Large intestine (tissue), 3 donors: ENCODE results near the gene DTNBP1. TPM values are rescaled to one million over a fixed set of nuclear protein-coding genes. Genes with fewer than 3 reads are reported as not detected.
A peak's percentile ranks its signal among the peaks of the same experiment; 100 is the strongest.

Experiments
- DNase-seq, 2 donors: peaks; one replicate each; pipeline versions ENCODE4 v3.0.0 to v3.0.0-alpha.2; 2013
- H3K27ac ChIP-seq: one replicate; pipeline ENCODE4 v1.5.1; 2013; ENCODE audit warnings: low read length
- H3K27me3 ChIP-seq: 2 replicates; pipeline ENCODE4 v1.6.1; 2013; ENCODE audit warnings: low read length; ENCODE audit not compliant: control insufficient read depth, insufficient read depth
- H3K36me3 ChIP-seq: 2 replicates; pipeline ENCODE4 v1.6.1; 2013; ENCODE audit warnings: low read length; ENCODE audit not compliant: control insufficient read depth, insufficient read depth
- H3K4me1 ChIP-seq: one replicate; pipeline ENCODE4 v1.6.1; 2013; ENCODE audit warnings: low read length; ENCODE audit not compliant: control insufficient read depth, insufficient read depth
- H3K4me3 ChIP-seq: one replicate; pipeline ENCODE4 v1.5.1; 2013; ENCODE audit warnings: low read length
- H3K9me3 ChIP-seq: one replicate; pipeline ENCODE4 v1.6.1; 2013; ENCODE audit warnings: mild to moderate bottlenecking, low read depth, low read length, moderate library complexity; ENCODE audit not compliant: control insufficient read depth
- WGBS: methylation state at CpG from one replicate; pipeline ENCODE4 v1.1.5; 2013; ENCODE audit warnings: low lambda C conversion rate; ENCODE audit not compliant: insufficient coverage; 5-methylcytosine and 5-hydroxymethylcytosine counted together
- polyA plus RNA-seq: library from polyadenylated mRNA; unstranded; fragments of 120-200 nt; gene quantifications from one replicate; pipeline ENCODE4 v1.2.1, GENCODE V29; 2013

Gene DTNBP1
- polyA plus RNA-seq, 1 donor = 20.9 TPM

DNA sequence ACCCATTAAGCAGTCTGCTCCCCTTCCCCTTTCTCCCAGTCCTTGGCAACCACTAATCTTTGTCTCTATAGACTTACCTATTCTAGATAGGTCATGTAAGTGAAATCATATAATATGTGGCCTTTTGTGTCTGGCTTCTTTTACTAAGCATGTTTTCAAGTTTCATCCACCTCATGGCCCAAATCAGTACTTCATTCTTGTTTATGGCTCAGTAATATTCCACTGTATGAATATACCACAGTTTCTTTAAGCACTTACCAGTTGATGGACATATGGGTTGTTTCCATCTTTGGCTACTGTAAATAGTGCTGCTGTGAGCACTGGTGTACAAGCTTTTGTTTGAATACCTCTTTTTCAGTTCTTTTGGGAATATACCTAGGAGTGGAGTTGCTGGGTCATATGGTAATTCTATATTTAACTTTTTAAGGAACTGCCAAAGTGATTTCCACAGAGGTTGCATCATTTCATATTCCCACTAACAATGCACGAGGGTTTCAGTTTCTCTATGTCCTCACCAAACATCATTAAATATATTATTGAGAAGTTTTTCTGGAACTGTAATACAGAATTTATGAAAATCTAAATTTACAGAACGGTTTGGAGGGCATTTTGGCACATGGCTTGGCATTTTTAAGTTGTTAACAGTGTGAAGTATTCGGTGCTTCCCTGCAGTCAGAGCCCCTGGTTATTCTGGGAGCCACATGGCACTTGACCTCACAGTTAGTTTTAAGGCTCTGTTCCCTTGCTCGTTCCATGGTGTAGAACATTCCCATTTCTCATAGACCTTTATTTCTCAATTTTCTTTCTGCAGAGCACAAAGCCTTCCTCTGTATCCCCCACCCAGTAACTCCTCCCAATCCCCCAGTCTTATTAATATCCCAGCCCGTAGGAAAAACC is 27.0 kb upstream of the DTNBP1 start:
- WGBS = 100% methylated on average over 1 of the region's 5 CpGs
- Histone ChIP-seq H3K4me1 (peaks cover 29% of the 10 kb centered on the region), H3K27ac (peak overlapping the region; percentile 76), H3K4me3 (no peak overlapping the region), H3K36me3 (no peaks in the 10 kb centered on the region), H3K9me3 (no peaks in the 10 kb centered on the region), H3K27me3 (no peaks in the 10 kb centered on the region)
- DNase-seq = peak in 1 of 2 donors; percentile 16

DNA sequence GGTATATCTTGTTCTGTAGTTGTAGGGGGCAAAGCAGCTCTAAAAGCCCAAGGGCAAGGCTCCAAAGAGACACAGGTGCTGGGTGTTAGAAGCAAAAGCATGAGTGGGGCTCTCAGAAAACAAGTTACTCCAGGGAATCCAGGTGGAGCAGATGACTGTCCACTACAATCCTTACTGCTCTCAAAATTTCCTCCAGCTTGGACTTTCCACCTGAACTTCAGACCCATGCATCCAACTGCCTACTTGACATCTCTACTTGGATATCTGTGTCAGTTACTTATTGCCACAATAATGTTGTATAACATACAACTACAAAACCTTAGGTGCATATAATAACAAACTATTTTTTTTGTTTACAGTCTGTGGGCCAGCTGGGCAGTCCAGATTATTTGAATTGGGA is 22.8 kb upstream of the DTNBP1 start:
- no peaks in the 10 kb centered on the region for H3K27me3 ChIP-seq
- H3K36me3 ChIP-seq = no peaks in the 10 kb centered on the region
- H3K27ac ChIP-seq = peak overlapping the region; percentile 64
- peaks cover 42% of the 10 kb centered on the region for H3K4me1 ChIP-seq
- H3K4me3 ChIP-seq = no peak overlapping the region
- DNase-seq = peak; percentile 66 to 81
- no peaks in the 10 kb centered on the region for H3K9me3 ChIP-seq

DNA sequence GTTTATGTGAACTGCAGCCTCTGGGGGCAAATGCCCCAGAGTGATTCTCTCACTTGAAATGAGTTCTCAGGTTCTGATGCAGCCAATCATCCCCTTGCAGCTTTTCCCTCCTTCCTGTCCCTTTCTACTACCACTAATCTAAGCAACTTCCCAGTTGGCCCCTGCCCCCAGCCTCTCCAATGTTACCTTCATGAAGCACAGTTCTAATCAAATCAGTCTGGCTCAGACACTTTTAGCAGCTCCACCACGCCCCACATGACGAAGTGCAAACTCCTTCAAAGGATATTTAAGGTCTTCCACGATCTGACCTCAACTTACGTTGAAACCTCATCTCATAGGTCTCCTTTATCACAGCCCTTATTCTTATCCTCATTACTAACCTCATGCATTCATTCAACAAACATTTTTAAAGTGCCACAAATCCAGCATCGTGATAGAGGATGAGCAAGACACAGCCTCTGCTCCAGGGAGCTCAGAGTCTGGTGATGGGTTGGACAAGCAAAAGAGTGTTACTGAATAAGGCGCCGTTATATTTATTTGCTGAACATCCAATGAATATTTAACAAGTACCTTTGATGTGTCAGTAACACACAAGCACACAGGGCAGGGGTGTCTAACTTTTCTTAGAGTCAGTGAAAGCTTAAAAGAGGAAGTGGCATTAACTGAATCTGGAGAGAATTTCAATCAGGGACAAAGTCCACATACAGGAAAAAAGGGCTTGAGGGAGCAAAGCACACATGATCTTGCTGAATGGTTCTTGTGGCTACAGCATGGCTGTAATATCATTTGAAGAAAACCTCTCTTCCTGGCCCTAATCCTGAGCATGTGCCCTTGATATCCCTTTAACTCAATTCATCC is 20.4 kb upstream of the DTNBP1 start:
- H3K4me1 ChIP-seq = peaks cover 35% of the 10 kb centered on the region
- H3K4me3 ChIP-seq = no peak overlapping the region
- H3K9me3 ChIP-seq = no peaks in the 10 kb centered on the region
- no peaks in the 10 kb centered on the region for H3K36me3 ChIP-seq
- WGBS = 89% methylated on average over 3 of the region's 7 CpGs
- H3K27me3 ChIP-seq = no peaks in the 10 kb centered on the region
- peak; percentile 62 to 86 for DNase-seq
- peak overlapping the region; percentile 45 for H3K27ac ChIP-seq

DNA sequence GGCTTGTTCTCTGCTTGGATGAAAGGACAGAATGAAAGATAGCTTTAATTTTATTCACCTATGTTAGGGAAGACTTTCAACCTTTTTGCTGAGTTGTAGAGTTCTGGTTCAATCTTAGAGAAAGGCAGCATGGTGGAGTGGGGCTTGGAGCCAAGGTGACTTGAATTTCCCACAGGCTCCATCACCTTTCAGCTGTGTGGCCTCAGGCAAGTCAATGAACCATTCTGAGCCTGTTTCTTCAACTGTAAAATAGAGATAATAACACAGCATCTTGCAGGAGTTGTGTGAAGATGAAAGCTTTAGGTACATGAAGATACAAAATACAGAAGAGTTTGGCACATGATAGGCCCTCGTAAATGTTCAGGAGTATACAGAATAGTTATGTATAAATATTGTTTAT is 19.1 kb upstream of the DTNBP1 start:
- no peaks in the 10 kb centered on the region for H3K36me3 ChIP-seq
- no peaks in the 10 kb centered on the region for H3K9me3 ChIP-seq
- H3K27ac ChIP-seq = no peak overlapping the region
- H3K27me3 ChIP-seq = no peaks in the 10 kb centered on the region
- H3K4me3 ChIP-seq = no peak overlapping the region
- 100% methylated on average over 1 of the region's 1 CpG for WGBS
- DNase-seq = no peak
- peaks cover 35% of the 10 kb centered on the region for H3K4me1 ChIP-seq

DNA sequence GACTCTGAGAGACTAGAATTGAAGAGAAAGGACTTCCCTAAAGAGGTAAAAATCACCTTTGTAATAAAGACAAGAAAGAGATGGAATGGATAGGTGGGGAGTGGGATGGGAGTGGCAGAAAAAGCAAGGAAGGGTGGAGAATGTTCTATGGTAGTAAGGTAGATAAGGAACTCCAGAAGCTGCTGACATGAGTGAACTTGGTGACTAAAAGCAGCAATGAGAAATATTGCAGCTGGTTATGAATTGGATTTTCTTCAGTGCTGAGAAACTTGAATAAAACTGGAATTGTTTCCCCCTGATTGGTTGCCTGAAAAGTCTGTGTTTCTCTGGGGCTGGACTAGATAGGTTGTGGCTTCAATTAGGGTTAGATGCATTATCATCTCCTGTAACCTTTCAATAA is 15.7 kb upstream of the DTNBP1 start:
- no peak for DNase-seq
- no peak overlapping the region for H3K4me3 ChIP-seq
- no peaks in the 10 kb centered on the region for H3K9me3 ChIP-seq
- H3K27ac ChIP-seq = no peak overlapping the region
- no peaks in the 10 kb centered on the region for H3K36me3 ChIP-seq
- H3K4me1 ChIP-seq = peaks cover 14% of the 10 kb centered on the region
- H3K27me3 ChIP-seq = no peaks in the 10 kb centered on the region

DNA sequence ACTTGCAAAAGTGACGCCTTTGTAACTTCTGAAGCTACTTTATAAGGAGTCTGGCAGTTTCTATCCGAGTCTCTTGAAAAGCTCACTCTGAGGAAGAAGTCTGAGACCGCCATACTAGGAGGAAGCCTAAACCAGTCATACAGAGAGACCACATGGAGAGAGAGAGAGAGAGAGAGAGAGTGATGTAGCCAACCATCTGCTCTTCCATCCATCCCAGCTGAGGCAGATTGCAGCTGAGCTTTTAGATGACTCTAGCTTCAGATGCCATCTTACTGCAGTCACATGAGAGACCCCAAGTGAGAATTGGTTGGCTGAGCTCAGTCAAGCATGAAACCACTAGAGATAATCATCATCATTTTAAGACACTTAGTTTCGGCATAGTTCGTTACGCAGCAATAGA is 15.0 kb upstream of the DTNBP1 start:
- DNase-seq = no peak
- no CpG with 5 or more reads among the region's 6 CpGs for WGBS

DNA sequence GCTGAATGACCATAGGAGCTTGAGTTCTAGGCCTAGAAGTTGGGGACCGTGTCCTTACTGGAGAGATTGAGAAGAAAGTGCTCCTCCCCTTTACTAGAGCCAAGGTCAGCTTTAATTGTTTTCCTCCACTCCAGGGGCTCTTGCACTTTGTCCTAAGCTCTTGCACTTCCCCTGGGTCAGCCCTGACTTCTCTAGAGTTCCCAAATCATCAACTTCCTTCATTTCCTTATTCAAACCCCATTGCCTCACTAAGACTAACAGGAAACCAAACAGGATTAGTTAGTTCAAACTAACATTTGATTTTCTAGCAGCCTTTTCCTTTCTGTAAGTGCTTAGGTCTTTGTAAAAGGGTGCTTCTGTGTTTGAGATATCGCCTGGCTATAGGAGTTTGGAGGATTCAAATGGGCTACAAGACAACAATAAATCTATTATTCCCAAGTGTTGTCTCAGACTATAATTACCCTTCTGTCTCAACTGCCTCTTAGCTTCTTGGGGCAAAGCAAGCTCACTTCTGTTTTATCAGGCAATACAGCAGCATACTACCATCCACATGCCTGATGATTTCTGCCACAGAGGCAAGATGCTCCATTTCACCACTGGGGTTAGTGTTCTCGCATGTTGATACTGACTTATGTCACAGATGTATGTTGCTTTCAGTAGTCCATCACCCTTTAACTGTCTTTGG is 12.8 kb upstream of the DTNBP1 start:
- Histone ChIP-seq H3K4me3 (no peak overlapping the region), H3K27me3 (peaks cover 3% of the 10 kb centered on the region), H3K27ac (no peak overlapping the region), H3K4me1 (peaks cover 8% of the 10 kb centered on the region), H3K36me3 (no peaks in the 10 kb centered on the region), H3K9me3 (no peaks in the 10 kb centered on the region)
- no CpG with 5 or more reads among the region's 3 CpGs for WGBS
- DNase-seq = peak in 1 of 2 donors; percentile 62

More for the DNA sequence above, 15.0 kb upstream of the DTNBP1 start:
- Histone ChIP-seq H3K27ac (no peak overlapping the region), H3K4me3 (no peak overlapping the region), H3K27me3 (no peaks in the 10 kb centered on the region), H3K9me3 (no peaks in the 10 kb centered on the region), H3K36me3 (no peaks in the 10 kb centered on the region), H3K4me1 (peaks cover 9% of the 10 kb centered on the region)

DNA sequence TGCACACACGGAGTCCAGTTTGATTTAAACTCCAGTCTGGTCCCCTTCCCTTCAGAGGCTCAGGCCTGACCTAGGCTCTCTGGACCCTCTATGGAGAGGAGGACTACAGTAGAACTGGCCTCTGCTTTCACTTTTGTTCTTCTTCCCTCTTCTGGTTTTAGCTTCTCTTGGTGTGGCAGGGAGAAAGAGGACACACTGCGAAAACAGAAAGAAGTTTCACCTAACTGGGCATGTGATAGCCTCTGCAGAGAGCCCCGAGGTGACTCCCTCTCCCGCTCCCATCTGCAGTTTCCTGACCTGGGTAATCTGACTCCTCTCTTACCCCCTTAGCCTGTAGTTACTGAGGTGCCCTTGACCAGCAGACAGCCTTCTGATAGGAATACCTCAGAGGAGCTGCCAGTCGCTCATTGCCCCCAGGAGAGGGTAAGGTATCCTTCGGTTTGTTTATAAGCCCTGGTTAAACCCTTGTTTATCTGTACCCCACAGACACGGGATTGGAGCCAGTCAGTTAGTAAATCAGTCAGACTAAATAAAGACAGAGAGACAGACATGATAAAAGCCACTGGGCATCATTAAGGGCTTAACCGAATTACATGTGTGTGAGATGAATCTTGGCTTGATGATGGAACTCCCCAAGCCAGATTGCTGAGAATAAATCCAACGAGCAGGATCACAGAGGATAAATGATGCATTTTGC is 12.0 kb upstream of the DTNBP1 start:
- no peak for DNase-seq
- peaks cover 7% of the 10 kb centered on the region for H3K27me3 ChIP-seq
- H3K4me1 ChIP-seq = peaks cover 8% of the 10 kb centered on the region
- no peak overlapping the region for H3K4me3 ChIP-seq
- H3K36me3 ChIP-seq = no peaks in the 10 kb centered on the region
- H3K27ac ChIP-seq = no peak overlapping the region
- H3K9me3 ChIP-seq = no peaks in the 10 kb centered on the region
- 67% methylated on average over 1 of the region's 9 CpGs for WGBS

DNA sequence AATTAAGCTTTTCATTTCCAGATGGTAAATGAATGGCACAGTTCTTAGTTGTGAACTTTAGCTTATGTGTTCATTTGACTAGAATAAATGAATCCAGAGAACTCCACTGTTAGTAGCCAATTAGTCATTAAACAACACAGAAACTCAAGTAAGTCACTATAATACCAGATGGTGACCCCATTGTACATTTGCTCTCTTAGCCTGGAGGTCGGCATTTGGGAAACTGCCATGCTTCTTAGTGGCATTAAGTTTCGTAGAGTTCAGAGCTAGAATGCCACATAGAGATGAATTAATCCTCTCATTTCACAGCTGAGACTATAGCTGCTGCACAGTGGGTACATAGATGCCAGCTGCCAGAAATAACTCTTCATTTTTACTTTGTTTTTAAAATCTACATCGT is 10.8 kb upstream of the DTNBP1 start:
- DNase-seq = no peak
- H3K36me3 ChIP-seq = no peaks in the 10 kb centered on the region
- H3K27ac ChIP-seq = no peak overlapping the region
- WGBS = no CpG with 5 or more reads among the region's 3 CpGs
- H3K9me3 ChIP-seq = no peaks in the 10 kb centered on the region
- no peak overlapping the region for H3K4me3 ChIP-seq
- peaks cover 7% of the 10 kb centered on the region for H3K27me3 ChIP-seq
- peaks cover 6% of the 10 kb centered on the region for H3K4me1 ChIP-seq

DNA sequence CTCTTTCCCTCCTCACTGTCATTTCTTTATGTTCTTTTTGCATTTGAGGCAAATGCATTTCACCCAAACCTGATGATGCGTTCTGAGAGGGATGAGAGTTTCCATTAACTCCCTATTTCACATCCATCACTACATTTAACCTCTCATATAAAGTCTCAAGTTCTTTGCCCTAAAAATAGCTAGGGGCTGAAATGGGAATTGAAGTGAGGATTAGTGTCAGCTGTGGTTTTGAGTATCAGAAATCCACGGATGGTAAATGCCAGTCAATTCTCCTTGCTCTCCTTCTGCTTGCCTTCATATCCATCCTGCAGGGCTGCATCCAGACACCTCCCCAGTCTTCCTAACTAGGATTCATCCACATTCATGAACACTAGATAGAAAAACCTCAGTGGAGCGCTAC is 10.0 kb upstream of the DTNBP1 start:
- Histone ChIP-seq H3K27ac (no peak overlapping the region), H3K9me3 (no peaks in the 10 kb centered on the region), H3K27me3 (peaks cover 7% of the 10 kb centered on the region), H3K4me1 (peaks cover 6% of the 10 kb centered on the region), H3K36me3 (no peaks in the 10 kb centered on the region), H3K4me3 (no peak overlapping the region)
- DNase-seq = no peak
- WGBS = 90% methylated on average over 2 of the region's 3 CpGs
